GM12878 (cell line): ENCODE results near the gene MTRFR. TPM values are rescaled to one million over a fixed set of nuclear protein-coding genes. Genes with fewer than 3 reads are reported as not detected.

Experiments
- ATAC-seq: fragments of 200-7000 bp; cut with Tn5 transposase; 3 replicates; pipeline ENCODE4 v1.9.1; 2020; ENCODE audit warnings: mild to moderate bottlenecking, moderate library complexity
- BruUV-seq: library from RNA; stranded (reverse); fragments of 400-500 nt; replicated peaks from 2 replicates; lab custom pipeline; 2021; lab: Mats Ljungman, UMichigan
- CTCF ChIA-PET: fragments of 300-600 bp; sonication (Branson Sonifier 250); formaldehyde crosslinking; extraction: SDS; loops from one replicate; lab custom pipeline; 2021; ENCODE audit warnings: inconsistent platforms; lab: Yijun Ruan, JAX
- POLR2A ChIA-PET: fragments of 350-600 bp; formaldehyde crosslinking; extraction: SDS; loops from one replicate; lab custom pipeline; 2021; ENCODE audit warnings: inconsistent platforms; lab: Charles Lee
- RAD21 ChIA-PET: fragments of 300-600 bp; sonication (Branson Sonifier 250); formaldehyde crosslinking; loops from one replicate; lab custom pipeline; 2023; ENCODE audit warnings: antibody characterized with exemption; ENCODE audit not compliant: unreplicated experiment; lab: Charles Lee
- SMC1A ChIA-PET: fragments of 300-600 bp; sonication (Branson Sonifier 250); formaldehyde crosslinking; loops from one replicate; lab custom pipeline; 2023; ENCODE audit not compliant: unreplicated experiment, uncharacterized antibody; lab: Charles Lee
- DNase-seq: peaks from one replicate; pipeline ENCODE4 v3.0.0-alpha.2; 2011; ENCODE audit warnings: low read depth, low spot score
- FAIRE-seq: peaks from 3 replicates; lab custom pipeline; 2011; peaks lifted over from hg19 to GRCh38; lab: Jason Lieb, UNC
- H2AFZ ChIP-seq: 2 replicates; pipeline ENCODE4 v1.6.0; 2011; ENCODE audit warnings: low read depth, low read length, control low read depth; ENCODE audit not compliant: control insufficient read depth
- H3K27ac ChIP-seq: 2 replicates; pipeline ENCODE4 v1.5.1; 2011; ENCODE audit warnings: control low read depth; ENCODE audit not compliant: control insufficient read depth, insufficient read depth
- H3K27me3 ChIP-seq, 2 experiments: replicated peaks in 1 of 2; 2 replicates each; pipeline versions ENCODE4 v1.6.0 to v1.6.1; 2011; ENCODE audit warnings: low read length in 1 of 2; ENCODE audit not compliant: control insufficient read depth in 2 of 2, insufficient read depth in 2 of 2
- H3K36me3 ChIP-seq, 2 experiments: 2 replicates each; pipeline ENCODE4 v1.5.1; 2011; ENCODE audit warnings: low read length in 1 of 2; ENCODE audit not compliant: control insufficient read depth in 2 of 2, insufficient read depth in 2 of 2
- H3K4me1 ChIP-seq: 2 replicates; pipeline ENCODE4 v1.6.1; 2011; ENCODE audit warnings: mild to moderate bottlenecking, low read length, moderate library complexity, mixed read lengths; ENCODE audit not compliant: control insufficient read depth, insufficient read depth
- H3K4me2 ChIP-seq: 2 replicates; pipeline ENCODE4 v1.6.0; 2011; ENCODE audit warnings: control low read depth; ENCODE audit not compliant: control insufficient read depth, insufficient read depth
- H3K4me3 ChIP-seq: fragments of 200-600 bp; sonication (generic); 2 replicates; pipeline ENCODE4 v1.5.1; 2016
- H3K79me2 ChIP-seq: 2 replicates; pipeline ENCODE4 v1.6.0; 2011; ENCODE audit warnings: low read length; ENCODE audit not compliant: control insufficient read depth, insufficient read depth
- H3K9ac ChIP-seq: 2 replicates; pipeline ENCODE4 v1.8.0; 2011; ENCODE audit warnings: low read length, control low read depth, mixed read lengths; ENCODE audit not compliant: control insufficient read depth, insufficient read depth
- H3K9me3 ChIP-seq: replicated peaks from 3 replicates; pipeline ENCODE4 v1.5.1; 2011; ENCODE audit warnings: mild to moderate bottlenecking, low read length; ENCODE audit not compliant: control insufficient read depth, insufficient read depth
- H4K20me1 ChIP-seq: 2 replicates; pipeline ENCODE4 v1.6.0; 2011; ENCODE audit not compliant: control insufficient read depth, insufficient read depth
- BACH1 ChIP-seq: fragments of 450-650 bp; IDR thresholded peaks from 2 replicates; pipeline ENCODE4 v1.6.1; 2017; ENCODE audit warnings: mild to moderate bottlenecking, borderline replicate concordance
- CHD1 ChIP-seq: IDR thresholded peaks from 2 replicates; pipeline ENCODE4 v1.6.1; 2012; ENCODE audit warnings: low read depth, low read length, improper control_type of control experiment
- DPF2 ChIP-seq: fragments of 450-650 bp; IDR thresholded peaks from 2 replicates; pipeline ENCODE4 v1.6.1; 2017; ENCODE audit warnings: mild to moderate bottlenecking
- ETV6 ChIP-seq, 2 experiments: fragments of 450-650 bp in 1 of 2; IDR thresholded peaks in 1 of 2; conservative IDR thresholded peaks in 1 of 2; 2 replicates each; pipeline ENCODE4 v1.6.1; 2014; ENCODE audit warnings: antibody characterized with exemption in 1 of 2, borderline replicate concordance in 1 of 2, low read depth in 1 of 2, mild to moderate bottlenecking in 1 of 2, moderate library complexity in 1 of 2
- GATAD2B ChIP-seq: fragments of 450-650 bp; conservative IDR thresholded peaks from 2 replicates; pipeline ENCODE4 v1.6.1; 2017; ENCODE audit warnings: low read depth, mild to moderate bottlenecking, moderate library complexity
- KDM1A ChIP-seq: fragments of 200-600 bp; sonication (generic); IDR thresholded peaks from 2 replicates; pipeline ENCODE4 v1.6.1; 2016; ENCODE audit warnings: borderline replicate concordance
- MTA2 ChIP-seq: fragments of 450-650 bp; IDR thresholded peaks from 2 replicates; pipeline ENCODE4 v1.6.1; 2016; ENCODE audit warnings: low read depth, mild to moderate bottlenecking, moderate library complexity
- POLR2AphosphoS2 ChIP-seq: IDR thresholded peaks from 2 replicates; pipeline ENCODE4 v1.6.1; 2011; ENCODE audit warnings: low read depth, mild to moderate bottlenecking, low read length, improper control_type of control experiment, moderate library complexity
- RUNX3 ChIP-seq: IDR thresholded peaks from 2 replicates; pipeline ENCODE4 v1.6.1; 2012; ENCODE audit warnings: low read length, inconsistent platforms
- STAT3 ChIP-seq: IDR thresholded peaks from 2 replicates; pipeline ENCODE4 v1.6.1; 2011; ENCODE audit warnings: low read depth, low read length, improper control_type of control experiment
- ZNF217 ChIP-seq: fragments of 450-650 bp; IDR thresholded peaks from 2 replicates; pipeline ENCODE4 v1.6.1; 2017; ENCODE audit warnings: antibody characterized with exemption, mild to moderate bottlenecking
- ZZZ3 ChIP-seq: IDR thresholded peaks from 2 replicates; pipeline ENCODE4 v1.6.1; 2011; ENCODE audit warnings: low read depth; ENCODE audit not compliant: control insufficient read depth, insufficient read length
- WGBS: methylation state at CpG from one replicate; pipeline ENCODE4 v1.1.6; 2016; ENCODE audit warnings: low lambda C conversion rate; ENCODE audit not compliant: insufficient replicate concordance, insufficient coverage; ENCODE audit errors: missing lambda C conversion rate; 5-methylcytosine and 5-hydroxymethylcytosine counted together
- in situ Hi-C: fragments of 300-500 bp; cut with MboI; formaldehyde crosslinking; loops from 9 replicates; pipeline ENCODE4 v1.14.3; 2018; ENCODE audit warnings: mixed read lengths
- intact Hi-C: fragments of 100-400 bp; cut with micrococcal nuclease; formaldehyde crosslinking; loops from one replicate; pipeline ENCODE4 v1.14.2; 2022; ENCODE audit not compliant: unreplicated experiment
- polyA plus RNA-seq, 11 experiments: library from polyadenylated mRNA; depleted of rRNA in 4 of 11; unstranded in 6 of 11; stranded (reverse) in 5 of 11; fragments of >200 nt; fragmentation: Nextera tagmentation in 4 of 11; fragmentation: Illumina TruSeq in 1 of 11; extraction: Ambion mirVana in 4 of 11; extraction: Trizol in 1 of 11; gene quantifications; 1 replicate in 1 of 11; 2 replicates in 10 of 11; pipeline versions ENCODE4 v1.2.1 to v1.2.3, GENCODE V29; 2011 to 2016; ENCODE audit warnings: inconsistent platforms in 2 of 11, missing spikeins in 2 of 11, low read depth in 1 of 11
- total RNA-seq, 4 experiments: library from RNA; depleted of rRNA in 3 of 4; stranded (reverse); fragments of >200 nt in 3 of 4; fragmentation: Illumina TruSeq in 1 of 4; extraction: Trizol in 1 of 4; gene quantifications; 2 replicates each; pipeline versions ENCODE4 v1.2.1 to v1.2.3, GENCODE V29; 2013 to 2021
- TF ChIP-seq, protein P1 (sequence below): fragments of 450-650 bp; IDR thresholded peaks from 2 replicates; pipeline ENCODE4 v1.6.1; 2017; ENCODE audit warnings: mild to moderate bottlenecking, moderate library complexity
- TF ChIP-seq, protein P2 (sequence below): fragments of 450-650 bp; IDR thresholded peaks from 2 replicates; pipeline ENCODE4 v1.6.1; 2017; ENCODE audit warnings: low read depth, mild to moderate bottlenecking, moderate library complexity
- TF ChIP-seq, protein P3 (sequence below): fragments of 450-650 bp; IDR thresholded peaks from 2 replicates; pipeline ENCODE4 v1.6.1; 2017; ENCODE audit warnings: antibody characterized with exemption, mild to moderate bottlenecking, moderate library complexity

Gene MTRFR
- total and polyA plus RNA-seq, 10 of the 15 experiments (the other 5 are each of a cell fraction or from before 2014, with no cell fraction given) = 12.2 to 33.4 (median 24.8) TPM

DNA sequence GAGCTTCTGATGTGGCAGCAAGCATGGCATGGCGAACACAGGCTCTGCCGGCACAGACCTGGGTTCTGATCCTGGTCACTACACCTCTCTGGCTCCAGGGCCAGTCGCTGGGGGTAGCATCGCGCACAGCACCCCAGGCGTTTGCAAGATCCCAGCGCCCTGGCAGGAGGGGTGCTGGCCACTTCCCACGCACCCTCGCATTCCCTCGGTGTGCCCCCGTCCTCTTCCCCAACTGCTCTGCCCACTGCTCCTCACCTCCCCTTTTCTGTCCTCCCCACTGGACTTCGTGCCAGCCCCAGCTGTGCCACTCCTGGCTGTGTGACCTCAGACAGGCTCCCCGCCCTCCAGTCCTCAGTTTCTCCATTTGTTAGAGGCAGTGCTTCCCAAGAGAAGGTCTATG is 35.6 kb downstream of the MTRFR start:
- BruUV-seq = no TSS peak
- Histone ChIP-seq H3K9ac (peak overlapping the region; percentile 42), H2AFZ (peak overlapping the region; percentile 86), H3K4me1 (peaks cover 17% of the 10 kb centered on the region), H4K20me1 (no peaks in the 10 kb centered on the region), H3K27me3 (no peaks in the 10 kb centered on the region), H3K27ac (0 out of 2 replicates have a peak overlapping the region, but pooled peaks have one; percentile 50), H3K9me3 (no peaks in the 10 kb centered on the region), H3K4me3 (peak overlapping the region; percentile 95), H3K36me3 (no peaks in the 10 kb centered on the region; a peak in 1 of 4 replicates), H3K4me2 (peak overlapping the region; percentile 84), H3K79me2 (peaks cover 27% of the 10 kb centered on the region)
- 81% methylated on average over 13 of the region's 13 CpGs for WGBS
- ChIA-PET POLR2A (interaction anchor here (0.8 to 1.8 kb wide), 2 partner anchors 305 to 353 kb away, joined by 5 read pairs; no protein-coding TSS in a partner anchor), SMC1A (interaction anchor here (0.7 kb wide), 1 partner anchor 200 kb away, joined by 3 read pairs; no protein-coding TSS in a partner anchor), RAD21 (no interaction called here), CTCF (interaction anchor here (1.3 to 2.1 kb wide), 3 partner anchors 17 to 314 kb away, joined by 4 to 9 read pairs (median 8); no protein-coding TSS in a partner anchor)
- DNase-seq = no peak
- in situ Hi-C loops (loop anchor here (5.0 kb wide), 1 partner anchor 313 kb away; the partner anchor contains the start of gene TMED2), intact Hi-C loops (no loop called here)
- FAIRE-seq = peak; percentile 18
- ATAC-seq = no peak
- no peak for TF ChIP-seq MTA2
- no peak for TF ChIP-seq DPF2
- TF ChIP-seq ZNF217 = no peak
- TF ChIP-seq KDM1A = no peak
- no peak for TF ChIP-seq RUNX3
- TF ChIP-seq CHD1 = no peak
- TF ChIP-seq, protein P1, sequence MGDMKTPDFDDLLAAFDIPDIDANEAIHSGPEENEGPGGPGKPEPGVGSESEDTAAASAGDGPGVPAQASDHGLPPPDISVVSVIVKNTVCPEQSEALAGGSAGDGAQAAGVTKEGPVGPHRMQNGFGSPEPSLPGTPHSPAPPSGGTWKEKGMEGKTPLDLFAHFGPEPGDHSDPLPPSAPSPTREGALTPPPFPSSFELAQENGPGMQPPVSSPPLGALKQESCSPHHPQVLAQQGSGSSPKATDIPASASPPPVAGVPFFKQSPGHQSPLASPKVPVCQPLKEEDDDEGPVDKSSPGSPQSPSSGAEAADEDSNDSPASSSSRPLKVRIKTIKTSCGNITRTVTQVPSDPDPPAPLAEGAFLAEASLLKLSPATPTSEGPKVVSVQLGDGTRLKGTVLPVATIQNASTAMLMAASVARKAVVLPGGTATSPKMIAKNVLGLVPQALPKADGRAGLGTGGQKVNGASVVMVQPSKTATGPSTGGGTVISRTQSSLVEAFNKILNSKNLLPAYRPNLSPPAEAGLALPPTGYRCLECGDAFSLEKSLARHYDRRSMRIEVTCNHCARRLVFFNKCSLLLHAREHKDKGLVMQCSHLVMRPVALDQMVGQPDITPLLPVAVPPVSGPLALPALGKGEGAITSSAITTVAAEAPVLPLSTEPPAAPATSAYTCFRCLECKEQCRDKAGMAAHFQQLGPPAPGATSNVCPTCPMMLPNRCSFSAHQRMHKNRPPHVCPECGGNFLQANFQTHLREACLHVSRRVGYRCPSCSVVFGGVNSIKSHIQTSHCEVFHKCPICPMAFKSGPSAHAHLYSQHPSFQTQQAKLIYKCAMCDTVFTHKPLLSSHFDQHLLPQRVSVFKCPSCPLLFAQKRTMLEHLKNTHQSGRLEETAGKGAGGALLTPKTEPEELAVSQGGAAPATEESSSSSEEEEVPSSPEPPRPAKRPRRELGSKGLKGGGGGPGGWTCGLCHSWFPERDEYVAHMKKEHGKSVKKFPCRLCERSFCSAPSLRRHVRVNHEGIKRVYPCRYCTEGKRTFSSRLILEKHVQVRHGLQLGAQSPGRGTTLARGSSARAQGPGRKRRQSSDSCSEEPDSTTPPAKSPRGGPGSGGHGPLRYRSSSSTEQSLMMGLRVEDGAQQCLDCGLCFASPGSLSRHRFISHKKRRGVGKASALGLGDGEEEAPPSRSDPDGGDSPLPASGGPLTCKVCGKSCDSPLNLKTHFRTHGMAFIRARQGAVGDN = no peak
- no peak for TF ChIP-seq BACH1
- TF ChIP-seq, protein P2, sequence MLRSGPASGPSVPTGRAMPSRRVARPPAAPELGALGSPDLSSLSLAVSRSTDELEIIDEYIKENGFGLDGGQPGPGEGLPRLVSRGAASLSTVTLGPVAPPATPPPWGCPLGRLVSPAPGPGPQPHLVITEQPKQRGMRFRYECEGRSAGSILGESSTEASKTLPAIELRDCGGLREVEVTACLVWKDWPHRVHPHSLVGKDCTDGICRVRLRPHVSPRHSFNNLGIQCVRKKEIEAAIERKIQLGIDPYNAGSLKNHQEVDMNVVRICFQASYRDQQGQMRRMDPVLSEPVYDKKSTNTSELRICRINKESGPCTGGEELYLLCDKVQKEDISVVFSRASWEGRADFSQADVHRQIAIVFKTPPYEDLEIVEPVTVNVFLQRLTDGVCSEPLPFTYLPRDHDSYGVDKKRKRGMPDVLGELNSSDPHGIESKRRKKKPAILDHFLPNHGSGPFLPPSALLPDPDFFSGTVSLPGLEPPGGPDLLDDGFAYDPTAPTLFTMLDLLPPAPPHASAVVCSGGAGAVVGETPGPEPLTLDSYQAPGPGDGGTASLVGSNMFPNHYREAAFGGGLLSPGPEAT = no peak
- TF ChIP-seq ZZZ3 = no peak
- TF ChIP-seq, protein P3, sequence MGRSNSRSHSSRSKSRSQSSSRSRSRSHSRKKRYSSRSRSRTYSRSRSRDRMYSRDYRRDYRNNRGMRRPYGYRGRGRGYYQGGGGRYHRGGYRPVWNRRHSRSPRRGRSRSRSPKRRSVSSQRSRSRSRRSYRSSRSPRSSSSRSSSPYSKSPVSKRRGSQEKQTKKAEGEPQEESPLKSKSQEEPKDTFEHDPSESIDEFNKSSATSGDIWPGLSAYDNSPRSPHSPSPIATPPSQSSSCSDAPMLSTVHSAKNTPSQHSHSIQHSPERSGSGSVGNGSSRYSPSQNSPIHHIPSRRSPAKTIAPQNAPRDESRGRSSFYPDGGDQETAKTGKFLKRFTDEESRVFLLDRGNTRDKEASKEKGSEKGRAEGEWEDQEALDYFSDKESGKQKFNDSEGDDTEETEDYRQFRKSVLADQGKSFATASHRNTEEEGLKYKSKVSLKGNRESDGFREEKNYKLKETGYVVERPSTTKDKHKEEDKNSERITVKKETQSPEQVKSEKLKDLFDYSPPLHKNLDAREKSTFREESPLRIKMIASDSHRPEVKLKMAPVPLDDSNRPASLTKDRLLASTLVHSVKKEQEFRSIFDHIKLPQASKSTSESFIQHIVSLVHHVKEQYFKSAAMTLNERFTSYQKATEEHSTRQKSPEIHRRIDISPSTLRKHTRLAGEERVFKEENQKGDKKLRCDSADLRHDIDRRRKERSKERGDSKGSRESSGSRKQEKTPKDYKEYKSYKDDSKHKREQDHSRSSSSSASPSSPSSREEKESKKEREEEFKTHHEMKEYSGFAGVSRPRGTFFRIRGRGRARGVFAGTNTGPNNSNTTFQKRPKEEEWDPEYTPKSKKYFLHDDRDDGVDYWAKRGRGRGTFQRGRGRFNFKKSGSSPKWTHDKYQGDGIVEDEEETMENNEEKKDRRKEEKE = no peak
- TF ChIP-seq ETV6 (conservative IDR thresholded peaks at IDR 0.05 in 1 of 2, IDR thresholded peaks at IDR 0.05 in 1 of 2; ENCODE audit: borderline replicate concordance in 1 of 2, low read depth in 1 of 2) = no peak
- no peak for TF ChIP-seq STAT3
- TF ChIP-seq POLR2AphosphoS2 = no peak
- no peak for TF ChIP-seq GATAD2B
